DOHH2 (cell line): ENCODE data around the gene PHF23.

Experiments used
- H3F3A ChIP-seq: fragments of 200-600 bp; sonication (generic), shearing (Covaris generic); 2 replicates; pipeline ENCODE4 v1.6.0; 2016; ENCODE audit warnings: antibody characterized with exemption, mild to moderate bottlenecking; ENCODE audit not compliant: control insufficient read depth, insufficient read depth
- H3K27ac ChIP-seq: fragments of 200-600 bp; sonication (generic); 2 replicates; pipeline ENCODE4 v1.5.1; 2014; ENCODE audit warnings: low read depth, mild to moderate bottlenecking, low read length, moderate library complexity
- H3K27me3 ChIP-seq: fragments of 200-600 bp; sonication (generic); 2 replicates; pipeline ENCODE4 v1.6.1; 2014; ENCODE audit warnings: mild to moderate bottlenecking, low read length, mixed read lengths; ENCODE audit not compliant: control insufficient read depth
- H3K36me3 ChIP-seq: fragments of 200-600 bp; sonication (generic); 2 replicates; pipeline ENCODE4 v1.6.1; 2014; ENCODE audit warnings: mild to moderate bottlenecking, low read length, moderate library complexity, mixed read lengths; ENCODE audit not compliant: control insufficient read depth
- H3K4me1 ChIP-seq: fragments of 200-600 bp; sonication (generic); 2 replicates; pipeline ENCODE4 v1.6.1; 2014; ENCODE audit warnings: mild to moderate bottlenecking, low read length, mixed read lengths; ENCODE audit not compliant: control insufficient read depth
- H3K4me2 ChIP-seq: fragments of 200-600 bp; sonication (generic); 2 replicates; pipeline ENCODE4 v1.6.0; 2014; ENCODE audit warnings: mild to moderate bottlenecking, low read length, moderate library complexity
- H3K4me3 ChIP-seq: fragments of 200-600 bp; sonication (generic); 2 replicates; pipeline ENCODE4 v1.5.1; 2014; ENCODE audit warnings: mild to moderate bottlenecking, low read length, mixed read lengths
- H3K79me2 ChIP-seq: fragments of 200-600 bp; sonication (generic); 2 replicates; pipeline ENCODE4 v1.6.1; 2014; ENCODE audit warnings: mild to moderate bottlenecking, low read length, mixed read lengths; ENCODE audit not compliant: control insufficient read depth
- H3K9me2 ChIP-seq: fragments of 200-600 bp; sonication (generic); replicated peaks from 2 replicates; pipeline ENCODE4 v1.6.1; 2014; ENCODE audit warnings: mild to moderate bottlenecking, low read length, mixed read lengths; ENCODE audit not compliant: control insufficient read depth
- H3K9me3 ChIP-seq: fragments of 200-600 bp; sonication (generic); 2 replicates; pipeline ENCODE4 v1.6.1; 2014; ENCODE audit warnings: antibody characterized with exemption, low read length, mixed read lengths; ENCODE audit not compliant: control insufficient read depth, insufficient read depth
- H4K20me1 ChIP-seq: fragments of 200-600 bp; sonication (generic); 2 replicates; pipeline ENCODE4 v1.6.0; 2014; ENCODE audit warnings: low read depth, mild to moderate bottlenecking, antibody characterized with exemption, low read length, moderate library complexity; ENCODE audit not compliant: control insufficient read depth, insufficient read depth
- CTCF ChIP-seq: fragments of 200-600 bp; sonication (generic); IDR thresholded peaks from one replicate; pipeline ENCODE4 v1.5.1; 2014; ENCODE audit warnings: antibody characterized with exemption, mild to moderate bottlenecking, low read depth, low read length; ENCODE audit not compliant: poor library complexity, severe bottlenecking
- EZH2phosphoT487 ChIP-seq: fragments of 200-600 bp; sonication (generic); IDR thresholded peaks from 2 replicates; pipeline ENCODE4 v1.6.1; 2017; ENCODE audit warnings: borderline replicate concordance, mild to moderate bottlenecking, antibody characterized with exemption, low read length, moderate library complexity, mixed read lengths

Gene PHF23

GRCh38 chr17:7226721-7227710 is 12.2 kb downstream of the PHF23 start:
- Histone ChIP-seq H3F3A (peaks cover 7% of the 10 kb centered on the region), H3K36me3 (peaks cover 94% of the 10 kb centered on the region), H4K20me1 (peaks cover 3% of the 10 kb centered on the region), H3K4me1 (peaks cover 4% of the 10 kb centered on the region), H3K27me3 (no peaks in the 10 kb centered on the region), H3K9me2 (no peaks in the 10 kb centered on the region), H3K4me3 (no peak overlapping the region), H3K4me2 (no peak overlapping the region), H3K27ac (no peak overlapping the region), H3K9me3 (no peaks in the 10 kb centered on the region), H3K79me2 (peaks cover 23% of the 10 kb centered on the region)
- TF ChIP-seq EZH2phosphoT487 (no peak), CTCF (no peak)

- peaks cover 8% of the 10 kb centered on the region for H3F3A ChIP-seq
These were observed 13.4 kb downstream of the PHF23 start for GRCh38 chr17:7225711-7226331.

GRCh38 chr17:7224661-7225111 is 14.6 kb downstream of the PHF23 start:
- Histone ChIP-seq H4K20me1 (peaks cover 5% of the 10 kb centered on the region; the same call in 1 of the 2 replicates), H3K4me1 (peaks cover 15% of the 10 kb centered on the region)

More at GRCh38 chr17:7225711-7226331, 13.4 kb downstream of the PHF23 start:
- Histone ChIP-seq H4K20me1 (peaks cover 5% of the 10 kb centered on the region; the same call in 1 of the 2 replicates), H3K36me3 (peaks cover 96% of the 10 kb centered on the region), H3K79me2 (peaks cover 11% of the 10 kb centered on the region), H3K9me2 (no peaks in the 10 kb centered on the region), H3K9me3 (no peaks in the 10 kb centered on the region), H3K4me2 (no peak overlapping the region), H3K27ac (no peak overlapping the region), H3K27me3 (no peaks in the 10 kb centered on the region), H3K4me1 (peaks cover 8% of the 10 kb centered on the region), H3K4me3 (no peak overlapping the region)
- TF ChIP-seq CTCF (no peak), EZH2phosphoT487 (no peak)

More at GRCh38 chr17:7224661-7225111, 14.6 kb downstream of the PHF23 start:
- Histone ChIP-seq H3F3A (peaks cover 8% of the 10 kb centered on the region), H3K27me3 (no peaks in the 10 kb centered on the region), H3K4me2 (no peak overlapping the region), H3K36me3 (peaks cover 87% of the 10 kb centered on the region), H3K9me3 (no peaks in the 10 kb centered on the region), H3K4me3 (no peak overlapping the region), H3K9me2 (no peaks in the 10 kb centered on the region), H3K79me2 (peaks cover 9% of the 10 kb centered on the region), H3K27ac (no peak overlapping the region)
- TF ChIP-seq EZH2phosphoT487 (no peak), CTCF (no peak)
